ENCODE measurements around the gene ZXDC.

Gene ZXDC

GRCh38 chr3:126511291-126511690 lies 35.6 kb upstream of the ZXDC start:
- DNase-seq, result no peak

GRCh38 chr3:126510308-126510910 lies 34.7 kb upstream of the ZXDC start:
- no peak for DNase-seq

- DNase-seq, result no peak
Measured at GRCh38 chr3:126509597-126510307, 34.1 kb upstream of the ZXDC start.

- no peak for DNase-seq
Measured at GRCh38 chr3:126508564-126508964, 32.9 kb upstream of the ZXDC start.

GRCh38 chr3:126507886-126508285 lies 32.2 kb upstream of the ZXDC start:
- no peak for DNase-seq

- no peak for DNase-seq
Measured at GRCh38 chr3:126503701-126504100, 28.0 kb upstream of the ZXDC start.

- no peak for DNase-seq
Measured at GRCh38 chr3:126502656-126503055, 27.0 kb upstream of the ZXDC start.

GRCh38 chr3:126501736-126502135 lies 26.0 kb upstream of the ZXDC start:
- DNase-seq, result no peak

GRCh38 chr3:126501054-126501453 lies 25.4 kb upstream of the ZXDC start:
- no peak for DNase-seq

GRCh38 chr3:126500016-126500415 lies 24.3 kb upstream of the ZXDC start:
- DNase-seq, result no peak

GRCh38 chr3:126499401-126499800 lies 23.7 kb upstream of the ZXDC start:
- DNase-seq, result no peak

- no peak for DNase-seq
Measured at GRCh38 chr3:126498929-126499328, 23.2 kb upstream of the ZXDC start.

GRCh38 chr3:126498461-126498860 lies 22.8 kb upstream of the ZXDC start:
- DNase-seq, result no peak

- no peak for DNase-seq
Measured at GRCh38 chr3:126497956-126498355, 22.3 kb upstream of the ZXDC start.

GRCh38 chr3:126496894-126497850 lies 21.5 kb upstream of the ZXDC start:
- DNase-seq, result no peak

- DNase-seq, result no peak
Measured at GRCh38 chr3:126495786-126496185, 20.1 kb upstream of the ZXDC start.

- DNase-seq, result no peak
Measured at GRCh38 chr3:126494970-126495230, 19.2 kb upstream of the ZXDC start.

- DNase-seq, result no peak
Measured at GRCh38 chr3:126494204-126494969, 18.7 kb upstream of the ZXDC start.

GRCh38 chr3:126493739-126494138 lies 18.0 kb upstream of the ZXDC start:
- no peak for DNase-seq

- DNase-seq, result no peak
Measured at GRCh38 chr3:126493051-126493450, 17.4 kb upstream of the ZXDC start.

GRCh38 chr3:126491221-126492013 lies 15.7 kb upstream of the ZXDC start:
- no peak for DNase-seq

GRCh38 chr3:126490619-126491018 lies 14.9 kb upstream of the ZXDC start:
- DNase-seq, result no peak
